A549 (cell line): ENCODE measurements around the gene STOX2.

Experiments
- CTCF ChIP-seq: fragments of >200 bp; sonication (Bioruptor Twin); formaldehyde crosslinking; IDR thresholded peaks from 3 replicates; pipeline ENCODE4 v1.5.1; 2016
- ESRRA ChIP-seq: fragments of 150-350 bp; IDR thresholded peaks from 2 replicates; pipeline ENCODE4 v1.6.1; 2014; ENCODE audit warnings: mild to moderate bottlenecking, low read length, borderline replicate concordance
- MAX ChIP-seq: IDR thresholded peaks from 2 replicates; pipeline ENCODE4 v1.6.1; 2012
- REST ChIP-seq: fragments of 200-600 bp; sonication (generic); IDR thresholded peaks from 2 replicates; pipeline ENCODE4 v1.6.1; 2016; ENCODE audit warnings: antibody characterized with exemption, mild to moderate bottlenecking, moderate library complexity

GRCh38 chr4:183921335-183921734 is 16.2 kb downstream of the STOX2 start:
- TF ChIP-seq MAX = no peak
- TF ChIP-seq CTCF = no peak
- no peak for TF ChIP-seq REST
- TF ChIP-seq ESRRA = no peak
